Neural progenitor cell (in vitro differentiated cells): Measurements from ENCODE around the gene CWC22. TPM values are rescaled to one million over a fixed set of nuclear protein-coding genes. Genes with fewer than 3 reads are reported as not detected.

Experiments
- DNase-seq: peaks from one replicate; pipeline ENCODE4 v3.0.0-alpha.2; 2016; ENCODE audit warnings: low spot score
- H2AFZ ChIP-seq: fragments of 200-600 bp; sonication (generic); replicated peaks from 2 replicates; pipeline ENCODE4 v1.6.1; 2016; ENCODE audit warnings: antibody characterized with exemption
- H3F3A ChIP-seq: fragments of 200-600 bp; sonication (generic); 2 replicates; pipeline ENCODE4 v1.6.1; 2016; ENCODE audit warnings: antibody characterized with exemption, low read depth
- H3K27ac ChIP-seq: fragments of 200-600 bp; sonication (generic); 2 replicates; pipeline ENCODE4 v1.5.1; 2016; ENCODE audit warnings: mild to moderate bottlenecking
- H3K27me3 ChIP-seq: fragments of 200-600 bp; sonication (generic); 2 replicates; pipeline ENCODE4 v1.6.1; 2016; ENCODE audit warnings: mild to moderate bottlenecking, moderate library complexity
- H3K36me3 ChIP-seq: fragments of 200-600 bp; sonication (generic); 2 replicates; pipeline ENCODE4 v1.5.1; 2016
- H3K4me1 ChIP-seq: fragments of 200-600 bp; sonication (generic); 2 replicates; pipeline ENCODE4 v1.6.1; 2016; ENCODE audit warnings: mixed run types
- H3K4me2 ChIP-seq: fragments of 200-600 bp; sonication (generic); 2 replicates; pipeline ENCODE4 v1.6.1; 2016
- H3K4me3 ChIP-seq: fragments of 200-600 bp; sonication (generic); 2 replicates; pipeline ENCODE4 v1.5.1; 2016
- H3K79me2 ChIP-seq: fragments of 200-600 bp; sonication (generic); 2 replicates; pipeline ENCODE4 v1.6.1; 2016; ENCODE audit warnings: low read depth
- H3K9ac ChIP-seq: fragments of 200-600 bp; sonication (generic); 2 replicates; pipeline ENCODE4 v1.6.1; 2016
- H3K9me3 ChIP-seq: fragments of 200-600 bp; sonication (generic); 2 replicates; pipeline ENCODE4 v1.5.1; 2016; ENCODE audit warnings: low read depth
- H4K20me1 ChIP-seq: fragments of 200-600 bp; sonication (generic); 2 replicates; pipeline ENCODE4 v1.6.1; 2016; ENCODE audit warnings: low read depth
- H3K27ac Mint-ChIP-seq: 3 replicates; pipeline ENCODE4 v1.8.0; 2021; ENCODE audit warnings: mixed read lengths
- H3K27me3 Mint-ChIP-seq: 2 replicates; pipeline ENCODE4 v1.8.0; 2022; ENCODE audit warnings: low read depth, mild to moderate bottlenecking, inconsistent platforms, moderate library complexity, mixed read lengths; ENCODE audit not compliant: insufficient read depth
- H3K36me3 Mint-ChIP-seq: 3 replicates; pipeline ENCODE4 v1.8.0; 2021; ENCODE audit warnings: mixed read lengths
- H3K4me1 Mint-ChIP-seq: 3 replicates; pipeline ENCODE4 v1.8.0; 2021; ENCODE audit warnings: mixed read lengths
- H3K4me3 Mint-ChIP-seq: 3 replicates; pipeline ENCODE4 v1.8.0; 2021; ENCODE audit warnings: mild to moderate bottlenecking, moderate library complexity, mixed read lengths
- H3K9me3 Mint-ChIP-seq: 3 replicates; pipeline ENCODE4 v1.8.0; 2020; ENCODE audit warnings: mixed read lengths
- EZH2 ChIP-seq: fragments of 200-600 bp; sonication (generic); IDR thresholded peaks from 2 replicates; pipeline ENCODE4 v1.6.1; 2017; ENCODE audit warnings: antibody characterized with exemption, mild to moderate bottlenecking, moderate library complexity
- EZH2phosphoT487 ChIP-seq: fragments of 200-600 bp; sonication (generic); IDR thresholded peaks from 2 replicates; pipeline ENCODE4 v1.6.1; 2017; ENCODE audit warnings: antibody characterized with exemption
- total RNA-seq: library from RNA; depleted of rRNA; stranded (reverse); fragments of >200 nt; gene quantifications from 2 replicates; pipeline ENCODE4 v1.2.3, GENCODE V29; 2015; ENCODE audit warnings: low replicate concordance
- TF ChIP-seq, protein P1 (sequence below): fragments of 200-600 bp; sonication (generic); IDR thresholded peaks from 2 replicates; pipeline ENCODE4 v1.5.1; 2017; ENCODE audit warnings: antibody characterized with exemption, mild to moderate bottlenecking

Gene CWC22
- total RNA-seq, 1 donor from 2014 or later, result 60.2 TPM

DNA sequence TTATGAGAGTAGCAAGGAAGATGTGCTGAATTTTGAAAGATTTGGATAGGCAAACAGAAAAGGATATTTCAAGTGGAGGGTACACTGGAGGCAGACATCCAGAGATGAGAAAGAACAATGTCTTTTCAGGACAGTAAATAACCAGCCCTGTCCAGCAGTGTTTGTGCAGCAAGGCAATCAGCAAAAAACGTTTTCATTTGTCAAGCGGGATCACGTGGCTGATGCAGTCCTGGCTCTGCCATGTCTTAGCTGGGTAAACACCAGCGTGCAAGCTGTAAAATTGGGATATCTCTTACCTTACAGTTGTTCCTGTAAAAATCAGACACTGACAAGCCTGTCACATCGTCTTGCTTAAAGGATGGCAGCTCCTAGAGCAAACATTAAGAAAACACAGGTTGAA, 67.8 kb downstream of the CWC22 start:
- Histone ChIP-seq H3K4me3 (no peak overlapping the region), H3K9ac (no peak overlapping the region), H4K20me1 (no peaks in the 10 kb centered on the region), H3K4me1 (peaks cover 39% of the 10 kb centered on the region), H3F3A (peaks cover 17% of the 10 kb centered on the region), H3K36me3 (peaks cover 2% of the 10 kb centered on the region), H3K9me3 (no peaks in the 10 kb centered on the region), H2AFZ (no peak overlapping the region), H3K4me2 (no peak overlapping the region), H3K79me2 (no peaks in the 10 kb centered on the region), H3K27me3 (no peaks in the 10 kb centered on the region), H3K27ac (no peak overlapping the region)
- Mint-ChIP-seq H3K9me3 (no peaks in the 10 kb centered on the region), H3K4me1 (peaks cover 3% of the 10 kb centered on the region), H3K36me3 (peaks cover 5% of the 10 kb centered on the region), H3K4me3 (no peak overlapping the region), H3K27me3 (no peaks in the 10 kb centered on the region), H3K27ac (no peak overlapping the region)
- DNase-seq, result no peak
- TF ChIP-seq EZH2phosphoT487, result no peak
- TF ChIP-seq, protein P1, sequence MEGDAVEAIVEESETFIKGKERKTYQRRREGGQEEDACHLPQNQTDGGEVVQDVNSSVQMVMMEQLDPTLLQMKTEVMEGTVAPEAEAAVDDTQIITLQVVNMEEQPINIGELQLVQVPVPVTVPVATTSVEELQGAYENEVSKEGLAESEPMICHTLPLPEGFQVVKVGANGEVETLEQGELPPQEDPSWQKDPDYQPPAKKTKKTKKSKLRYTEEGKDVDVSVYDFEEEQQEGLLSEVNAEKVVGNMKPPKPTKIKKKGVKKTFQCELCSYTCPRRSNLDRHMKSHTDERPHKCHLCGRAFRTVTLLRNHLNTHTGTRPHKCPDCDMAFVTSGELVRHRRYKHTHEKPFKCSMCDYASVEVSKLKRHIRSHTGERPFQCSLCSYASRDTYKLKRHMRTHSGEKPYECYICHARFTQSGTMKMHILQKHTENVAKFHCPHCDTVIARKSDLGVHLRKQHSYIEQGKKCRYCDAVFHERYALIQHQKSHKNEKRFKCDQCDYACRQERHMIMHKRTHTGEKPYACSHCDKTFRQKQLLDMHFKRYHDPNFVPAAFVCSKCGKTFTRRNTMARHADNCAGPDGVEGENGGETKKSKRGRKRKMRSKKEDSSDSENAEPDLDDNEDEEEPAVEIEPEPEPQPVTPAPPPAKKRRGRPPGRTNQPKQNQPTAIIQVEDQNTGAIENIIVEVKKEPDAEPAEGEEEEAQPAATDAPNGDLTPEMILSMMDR, result no peak
- TF ChIP-seq EZH2, result no peak

GRCh38 chr2:179938026-179938425, 69.1 kb downstream of the CWC22 start:
- Histone ChIP-seq H4K20me1 (no peaks in the 10 kb centered on the region), H3K9me3 (no peaks in the 10 kb centered on the region), H3K4me2 (no peak overlapping the region), H3K4me1 (peaks cover 32% of the 10 kb centered on the region), H3K27me3 (no peaks in the 10 kb centered on the region), H2AFZ (no peak overlapping the region), H3K9ac (no peak overlapping the region), H3K79me2 (no peaks in the 10 kb centered on the region), H3K36me3 (no peaks in the 10 kb centered on the region), H3K27ac (no peak overlapping the region), H3K4me3 (no peak overlapping the region), H3F3A (peaks cover 16% of the 10 kb centered on the region)
- Mint-ChIP-seq H3K27me3 (no peaks in the 10 kb centered on the region), H3K4me3 (no peak overlapping the region), H3K4me1 (peaks cover 3% of the 10 kb centered on the region), H3K36me3 (peaks cover 3% of the 10 kb centered on the region), H3K27ac (no peak overlapping the region), H3K9me3 (no peaks in the 10 kb centered on the region)
- DNase-seq, result no peak
- TF ChIP-seq EZH2phosphoT487 (no peak), EZH2 (no peak)
- TF ChIP-seq, protein P1, result no peak

- Histone ChIP-seq H3K79me2 (no peaks in the 10 kb centered on the region), H3K9me3 (no peaks in the 10 kb centered on the region), H3K4me2 (no peak overlapping the region), H4K20me1 (no peaks in the 10 kb centered on the region), H3K36me3 (no peaks in the 10 kb centered on the region), H2AFZ (no peak overlapping the region), H3K27me3 (no peaks in the 10 kb centered on the region), H3K27ac (no peak overlapping the region), H3K4me1 (peaks cover 22% of the 10 kb centered on the region), H3K9ac (no peak overlapping the region), H3F3A (peaks cover 4% of the 10 kb centered on the region), H3K4me3 (no peak overlapping the region)
- Mint-ChIP-seq H3K27ac (no peak overlapping the region), H3K4me3 (no peak overlapping the region), H3K4me1 (peaks cover 3% of the 10 kb centered on the region), H3K27me3 (no peaks in the 10 kb centered on the region), H3K9me3 (no peaks in the 10 kb centered on the region), H3K36me3 (no peaks in the 10 kb centered on the region)
- TF ChIP-seq, protein P1, result peak; percentile 63
- TF ChIP-seq EZH2 (no peak), EZH2phosphoT487 (no peak)
- DNase-seq, result peak; percentile 66
Observed at GRCh38 chr2:179936654-179937053, 70.4 kb downstream of the CWC22 start.
